ENCODE results near the gene CHCHD4.
"Not testable (repeated sequence)": the region's sequence is repeated elsewhere in the genome, so short reads cannot be mapped to it uniquely, and the experiment has no call there.

- not testable (repeated sequence) for TF ChIP-seq CTCF (IDR thresholded peaks at IDR 0.05; ENCODE audit: insufficient read depth, low read length, poor library complexity, severe bottlenecking); EZH2phosphoT487 (conservative IDR thresholded peaks at IDR 0.05; ENCODE audit: low read length)
These were observed 3.7 kb downstream of the CHCHD4 start for GRCh38 chr3:14120921-14121448.
